HEK293 (cell line): Measurements from ENCODE around the gene SLC35C1.

Experiments used
- CTCF ChIA-PET: fragments of 350-600 bp; formaldehyde crosslinking; extraction: SDS; loops from one replicate; lab custom pipeline; 2021; ENCODE audit warnings: antibody characterized with exemption; lab: Yijun Ruan, JAX
- POLR2A ChIA-PET: fragments of 300-600 bp; formaldehyde crosslinking; extraction: SDS; loops from one replicate; lab custom pipeline; 2020; ENCODE audit warnings: antibody characterized with exemption, inconsistent platforms; lab: Yijun Ruan, JAX
- H3K27ac ChIP-seq: fragments of 200-500 bp; sonication (Bioruptor generic); 2 replicates; pipeline ENCODE4 v1.5.1; 2014; ENCODE audit warnings: low read depth, low read length, control low read depth, inconsistent platforms; ENCODE audit errors: extremely low read depth
- H3K36me3 ChIP-seq, 2 experiments: fragments of 200-500 bp in 1 of 2; sonication (Bioruptor generic) in 1 of 2; 1 replicate in 1 of 2; 2 replicates in 1 of 2; pipeline ENCODE4 v1.5.1; 2014 to 2017; ENCODE audit warnings: inconsistent platforms in 2 of 2, low read length in 2 of 2; ENCODE audit not compliant: control insufficient read depth in 2 of 2, insufficient read depth in 1 of 2
- H3K4me1 ChIP-seq: fragments of 200-500 bp; sonication (Bioruptor generic); 2 replicates; pipeline ENCODE4 v1.5.1; 2014; ENCODE audit warnings: mild to moderate bottlenecking, low read length, inconsistent platforms; ENCODE audit not compliant: control insufficient read depth, insufficient read depth
- H3K4me3 ChIP-seq: 2 replicates; pipeline ENCODE4 v1.5.1; 2011; ENCODE audit warnings: low read depth, mild to moderate bottlenecking, control low read depth, low read length, moderate library complexity
- H3K9me3 ChIP-seq: fragments of 200-500 bp; sonication (Bioruptor generic); 2 replicates; pipeline ENCODE4 v1.5.1; 2014; ENCODE audit warnings: low read depth, low read length, inconsistent platforms; ENCODE audit not compliant: control insufficient read depth, insufficient read depth
- BCL11A ChIP-seq: fragments of 450-650 bp; formaldehyde crosslinking; IDR thresholded peaks from 2 replicates; pipeline ENCODE4 v1.5.1; 2016; ENCODE audit warnings: low read depth, missing biosample characterization, missing genetic modification characterization
- CTCF ChIP-seq: fragments of 450-650 bp; formaldehyde crosslinking; IDR thresholded peaks from 2 replicates; pipeline ENCODE4 v1.5.1; 2016; ENCODE audit warnings: missing biosample characterization, missing genetic modification characterization
- HIC1 ChIP-seq: fragments of 450-650 bp; formaldehyde crosslinking; IDR thresholded peaks from 2 replicates; pipeline ENCODE4 v1.5.1; 2016; ENCODE audit warnings: missing biosample characterization, missing genetic modification characterization
- SP2 ChIP-seq: fragments of 450-650 bp; formaldehyde crosslinking; IDR thresholded peaks from 2 replicates; pipeline ENCODE4 v1.5.1; 2016; ENCODE audit warnings: missing biosample characterization, missing genetic modification characterization
- TRIM28 ChIP-seq: IDR thresholded peaks from 2 replicates; pipeline ENCODE4 v1.6.1; 2011; ENCODE audit warnings: low read length, control low read depth, borderline replicate concordance
- ZBTB44 ChIP-seq: fragments of 450-650 bp; IDR thresholded peaks from 2 replicates; pipeline ENCODE4 v1.5.1; 2018; ENCODE audit warnings: missing biosample characterization, mild to moderate bottlenecking, missing genetic modification characterization
- ZFP69B ChIP-seq: fragments of 450-650 bp; formaldehyde crosslinking; IDR thresholded peaks from 2 replicates; pipeline ENCODE4 v1.5.1; 2016; ENCODE audit warnings: missing biosample characterization, missing genetic modification characterization
- ZNF19 ChIP-seq: fragments of 450-650 bp; formaldehyde crosslinking; IDR thresholded peaks from 2 replicates; pipeline ENCODE4; 2016; ENCODE audit warnings: missing biosample characterization, missing genetic modification characterization, low read depth
- ZNF433 ChIP-seq: fragments of 450-650 bp; formaldehyde crosslinking; IDR thresholded peaks from 2 replicates; pipeline ENCODE4 v1.5.1; 2016; ENCODE audit warnings: missing biosample characterization, missing genetic modification characterization, low read depth
- ZNF624 ChIP-seq: fragments of 450-650 bp; formaldehyde crosslinking; IDR thresholded peaks from 2 replicates; pipeline ENCODE4 v1.5.1; 2017; ENCODE audit warnings: missing biosample characterization, missing genetic modification characterization
- ZNF701 ChIP-seq: fragments of 450-650 bp; formaldehyde crosslinking; IDR thresholded peaks from 2 replicates; pipeline ENCODE4 v1.5.1; 2016; ENCODE audit warnings: missing biosample characterization, missing genetic modification characterization
- TF ChIP-seq, protein P1 (sequence below): fragments of 450-650 bp; formaldehyde crosslinking; IDR thresholded peaks from 2 replicates; pipeline ENCODE4 v1.5.1; 2016; ENCODE audit warnings: missing biosample characterization, missing genetic modification characterization, borderline replicate concordance
- TF ChIP-seq, protein P2 (sequence below): fragments of 450-650 bp; formaldehyde crosslinking; IDR thresholded peaks from 2 replicates; pipeline ENCODE4 v1.5.1; 2016; ENCODE audit warnings: missing biosample characterization, missing genetic modification characterization
- TF ChIP-seq, protein P3 (sequence below): fragments of 450-650 bp; formaldehyde crosslinking; IDR thresholded peaks from 2 replicates; pipeline ENCODE4 v1.5.1; 2016; ENCODE audit warnings: missing biosample characterization, missing genetic modification characterization

SLC35C1 gene

GRCh38 chr11:45860764-45861510 lies 56.0 kb downstream of the SLC35C1 start:
- TF ChIP-seq SP2 (tag by site-specific recombination) (no peak), ZBTB44 (tag by site-specific recombination) (no peak), TRIM28 (no peak), BCL11A (tag by site-specific recombination) (no peak), CTCF (tag by site-specific recombination) (no peak), ZFP69B (tag by site-specific recombination) (no peak), ZNF624 (no peak), ZNF433 (tag by site-specific recombination) (no peak), ZNF19 (no peak), ZNF701 (no peak), HIC1 (tag by site-specific recombination) (no peak)
- TF ChIP-seq, protein P1, sequence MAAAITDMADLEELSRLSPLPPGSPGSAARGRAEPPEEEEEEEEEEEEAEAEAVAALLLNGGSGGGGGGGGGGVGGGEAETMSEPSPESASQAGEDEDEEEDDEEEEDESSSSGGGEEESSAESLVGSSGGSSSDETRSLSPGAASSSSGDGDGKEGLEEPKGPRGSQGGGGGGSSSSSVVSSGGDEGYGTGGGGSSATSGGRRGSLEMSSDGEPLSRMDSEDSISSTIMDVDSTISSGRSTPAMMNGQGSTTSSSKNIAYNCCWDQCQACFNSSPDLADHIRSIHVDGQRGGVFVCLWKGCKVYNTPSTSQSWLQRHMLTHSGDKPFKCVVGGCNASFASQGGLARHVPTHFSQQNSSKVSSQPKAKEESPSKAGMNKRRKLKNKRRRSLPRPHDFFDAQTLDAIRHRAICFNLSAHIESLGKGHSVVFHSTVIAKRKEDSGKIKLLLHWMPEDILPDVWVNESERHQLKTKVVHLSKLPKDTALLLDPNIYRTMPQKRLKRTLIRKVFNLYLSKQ (tag by site-specific recombination): no peak
- TF ChIP-seq, protein P2, sequence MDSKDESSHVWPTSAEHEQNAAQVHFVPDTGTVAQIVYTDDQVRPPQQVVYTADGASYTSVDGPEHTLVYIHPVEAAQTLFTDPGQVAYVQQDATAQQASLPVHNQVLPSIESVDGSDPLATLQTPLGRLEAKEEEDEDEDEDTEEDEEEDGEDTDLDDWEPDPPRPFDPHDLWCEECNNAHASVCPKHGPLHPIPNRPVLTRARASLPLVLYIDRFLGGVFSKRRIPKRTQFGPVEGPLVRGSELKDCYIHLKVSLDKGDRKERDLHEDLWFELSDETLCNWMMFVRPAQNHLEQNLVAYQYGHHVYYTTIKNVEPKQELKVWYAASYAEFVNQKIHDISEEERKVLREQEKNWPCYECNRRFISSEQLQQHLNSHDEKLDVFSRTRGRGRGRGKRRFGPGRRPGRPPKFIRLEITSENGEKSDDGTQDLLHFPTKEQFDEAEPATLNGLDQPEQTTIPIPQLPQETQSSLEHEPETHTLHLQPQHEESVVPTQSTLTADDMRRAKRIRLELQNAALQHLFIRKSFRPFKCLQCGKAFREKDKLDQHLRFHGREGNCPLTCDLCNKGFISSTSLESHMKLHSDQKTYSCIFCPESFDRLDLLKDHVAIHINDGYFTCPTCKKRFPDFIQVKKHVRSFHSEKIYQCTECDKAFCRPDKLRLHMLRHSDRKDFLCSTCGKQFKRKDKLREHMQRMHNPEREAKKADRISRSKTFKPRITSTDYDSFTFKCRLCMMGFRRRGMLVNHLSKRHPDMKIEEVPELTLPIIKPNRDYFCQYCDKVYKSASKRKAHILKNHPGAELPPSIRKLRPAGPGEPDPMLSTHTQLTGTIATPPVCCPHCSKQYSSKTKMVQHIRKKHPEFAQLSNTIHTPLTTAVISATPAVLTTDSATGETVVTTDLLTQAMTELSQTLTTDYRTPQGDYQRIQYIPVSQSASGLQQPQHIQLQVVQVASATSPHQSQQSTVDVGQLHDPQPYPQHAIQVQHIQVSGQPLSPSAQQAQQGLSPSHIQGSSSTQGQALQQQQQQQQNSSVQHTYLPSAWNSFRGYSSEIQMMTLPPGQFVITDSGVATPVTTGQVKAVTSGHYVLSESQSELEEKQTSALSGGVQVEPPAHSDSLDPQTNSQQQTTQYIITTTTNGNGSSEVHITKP (tag by site-specific recombination): no peak
- TF ChIP-seq, protein P3, sequence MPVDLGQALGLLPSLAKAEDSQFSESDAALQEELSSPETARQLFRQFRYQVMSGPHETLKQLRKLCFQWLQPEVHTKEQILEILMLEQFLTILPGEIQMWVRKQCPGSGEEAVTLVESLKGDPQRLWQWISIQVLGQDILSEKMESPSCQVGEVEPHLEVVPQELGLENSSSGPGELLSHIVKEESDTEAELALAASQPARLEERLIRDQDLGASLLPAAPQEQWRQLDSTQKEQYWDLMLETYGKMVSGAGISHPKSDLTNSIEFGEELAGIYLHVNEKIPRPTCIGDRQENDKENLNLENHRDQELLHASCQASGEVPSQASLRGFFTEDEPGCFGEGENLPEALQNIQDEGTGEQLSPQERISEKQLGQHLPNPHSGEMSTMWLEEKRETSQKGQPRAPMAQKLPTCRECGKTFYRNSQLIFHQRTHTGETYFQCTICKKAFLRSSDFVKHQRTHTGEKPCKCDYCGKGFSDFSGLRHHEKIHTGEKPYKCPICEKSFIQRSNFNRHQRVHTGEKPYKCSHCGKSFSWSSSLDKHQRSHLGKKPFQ (tag by site-specific recombination): no peak
- H3K36me3 ChIP-seq: peaks cover 0 to 70% of the 10 kb centered on the region in 2 experiments; a peak in 1 of 3 replicates
- ChIA-PET POLR2A (no interaction called here), CTCF (interaction anchor here (1.2 to 3.6 kb wide), 3 partner anchors 12 to 146 kb away, joined by 3 to 41 read pairs (median 5); no protein-coding TSS in a partner anchor)
- H3K27ac ChIP-seq: no peak overlapping the region
- no peaks in the 10 kb centered on the region for H3K4me1 ChIP-seq
- no peaks in the 10 kb centered on the region for H3K9me3 ChIP-seq
- no peak overlapping the region for H3K4me3 ChIP-seq
